ENCODE measurements around the gene DOCK4.

The DOCK4 gene

DNA sequence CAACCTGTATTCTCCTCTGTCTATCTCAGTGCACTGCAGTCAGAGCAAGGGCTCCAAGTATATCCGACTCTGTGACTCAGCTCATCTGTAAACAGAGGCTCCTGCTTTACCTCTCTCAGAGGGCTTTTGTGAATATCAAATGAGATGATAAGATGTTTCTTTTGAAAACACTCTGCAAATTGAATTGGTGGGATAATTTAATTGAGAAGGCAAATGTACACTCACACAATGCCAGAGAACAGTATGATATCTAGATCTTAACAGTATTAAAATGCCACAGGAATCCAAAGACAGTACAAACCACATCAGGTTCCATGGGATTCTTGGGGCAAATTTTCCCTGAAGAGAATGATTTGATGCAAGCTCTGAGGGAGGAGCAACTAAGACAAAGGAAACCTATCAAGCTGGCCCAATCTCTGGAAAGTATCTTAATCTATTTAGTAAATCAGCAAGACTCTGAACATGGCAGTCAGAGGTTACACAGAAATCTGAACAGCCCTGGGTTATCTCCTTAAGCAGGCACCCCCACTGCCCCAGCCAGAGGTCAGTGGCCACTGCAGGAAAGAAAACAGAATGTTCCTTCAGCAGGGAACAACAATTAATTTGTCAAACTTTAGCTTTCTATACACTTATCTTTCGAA lies 45.9 kb downstream of the DOCK4 start:
- no peak for DNase-seq

DNA sequence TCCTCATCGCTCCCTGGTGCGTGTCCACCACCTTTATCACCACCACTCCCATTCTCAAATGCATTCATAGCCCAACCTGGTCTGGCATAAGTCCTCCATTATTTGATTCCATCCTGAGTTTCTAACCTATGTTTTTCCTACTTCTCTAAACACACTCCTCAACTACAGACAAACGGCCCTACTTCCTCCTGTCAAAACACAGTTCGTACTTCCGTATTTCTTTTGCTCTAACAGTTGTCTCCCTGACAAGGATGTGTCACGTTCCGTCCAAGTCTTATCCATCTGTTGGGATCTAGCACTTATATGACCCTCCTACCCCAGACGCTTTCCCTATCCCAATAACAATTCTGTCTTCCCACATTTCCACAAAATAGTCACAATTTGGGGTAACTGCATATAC lies 46.8 kb downstream of the DOCK4 start:
- no peak for DNase-seq

DNA sequence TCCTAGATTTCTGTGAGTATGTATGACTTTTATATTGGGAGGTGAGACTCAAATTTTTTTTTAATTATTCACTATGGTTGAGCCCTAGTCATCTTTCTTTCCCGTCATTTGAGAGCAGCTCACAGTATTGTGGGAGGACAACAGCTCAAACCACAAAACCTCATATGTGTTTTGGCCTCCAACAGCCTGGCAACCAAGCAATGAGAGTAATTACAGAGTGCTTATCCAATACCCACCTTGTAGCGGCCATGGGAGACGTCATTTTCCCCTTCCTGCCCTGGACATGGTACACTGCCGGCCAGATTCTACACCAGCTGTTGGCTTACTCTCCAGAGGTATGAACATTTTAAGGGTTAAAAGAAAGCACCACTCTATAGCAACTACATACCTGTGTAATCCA lies 49.1 kb downstream of the DOCK4 start:
- DNase-seq = no peak

DNA sequence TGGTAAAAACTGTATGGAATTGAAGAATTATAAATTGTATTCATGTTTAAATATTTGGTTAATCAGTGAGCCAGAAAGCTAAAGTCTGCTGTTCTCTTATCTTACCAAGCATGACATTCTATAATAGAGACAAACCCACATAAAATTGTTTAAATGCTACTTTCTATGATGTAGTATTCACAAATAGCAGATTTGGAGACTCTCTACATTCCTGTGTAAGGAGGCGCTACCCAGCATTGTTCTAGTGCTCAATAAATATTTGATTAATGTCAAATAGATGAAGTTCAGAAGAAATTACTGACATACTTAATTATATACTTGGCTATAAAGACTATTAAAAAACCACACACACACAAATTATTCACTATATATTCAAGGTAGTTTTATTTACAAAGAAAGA lies 49.8 kb downstream of the DOCK4 start:
- no peak for DNase-seq

DNA sequence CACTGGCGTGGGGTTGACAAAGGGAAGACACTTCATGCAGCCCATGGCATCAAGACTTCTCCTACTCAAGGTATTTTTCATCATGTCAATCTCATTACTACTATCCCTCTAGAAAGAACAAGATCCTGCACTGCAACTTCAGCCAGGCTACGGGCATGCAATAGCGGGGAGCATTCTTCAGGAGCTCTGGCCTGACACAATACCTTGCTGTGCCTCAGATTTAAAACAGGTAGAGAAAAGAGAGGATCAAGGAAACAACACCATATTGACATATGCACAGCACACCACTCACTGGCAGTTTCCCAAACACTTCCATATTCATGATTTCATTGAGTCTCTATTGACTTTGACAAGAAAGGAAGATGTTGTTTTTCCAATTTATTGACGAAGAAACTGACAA lies 51.5 kb downstream of the DOCK4 start:
- DNase-seq = no peak

DNA sequence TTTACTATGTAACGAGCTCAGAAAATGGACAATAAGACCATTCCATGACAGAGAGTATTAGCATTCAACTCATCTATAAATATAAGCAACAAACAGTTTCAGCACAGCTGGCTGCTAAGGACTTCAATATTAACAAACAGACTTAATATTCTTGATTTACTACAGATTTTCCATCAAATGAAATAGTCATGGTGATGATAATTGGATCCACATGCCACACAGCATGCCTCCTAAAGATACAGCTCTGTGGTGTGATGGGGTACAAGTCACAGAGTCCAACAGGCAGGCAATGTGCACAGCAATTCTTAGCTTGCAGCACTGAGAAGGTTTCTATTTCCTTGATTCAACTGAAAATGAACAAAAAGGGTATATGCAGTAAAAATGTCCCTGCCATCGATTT lies 54.0 kb downstream of the DOCK4 start:
- no peak for DNase-seq

DNA sequence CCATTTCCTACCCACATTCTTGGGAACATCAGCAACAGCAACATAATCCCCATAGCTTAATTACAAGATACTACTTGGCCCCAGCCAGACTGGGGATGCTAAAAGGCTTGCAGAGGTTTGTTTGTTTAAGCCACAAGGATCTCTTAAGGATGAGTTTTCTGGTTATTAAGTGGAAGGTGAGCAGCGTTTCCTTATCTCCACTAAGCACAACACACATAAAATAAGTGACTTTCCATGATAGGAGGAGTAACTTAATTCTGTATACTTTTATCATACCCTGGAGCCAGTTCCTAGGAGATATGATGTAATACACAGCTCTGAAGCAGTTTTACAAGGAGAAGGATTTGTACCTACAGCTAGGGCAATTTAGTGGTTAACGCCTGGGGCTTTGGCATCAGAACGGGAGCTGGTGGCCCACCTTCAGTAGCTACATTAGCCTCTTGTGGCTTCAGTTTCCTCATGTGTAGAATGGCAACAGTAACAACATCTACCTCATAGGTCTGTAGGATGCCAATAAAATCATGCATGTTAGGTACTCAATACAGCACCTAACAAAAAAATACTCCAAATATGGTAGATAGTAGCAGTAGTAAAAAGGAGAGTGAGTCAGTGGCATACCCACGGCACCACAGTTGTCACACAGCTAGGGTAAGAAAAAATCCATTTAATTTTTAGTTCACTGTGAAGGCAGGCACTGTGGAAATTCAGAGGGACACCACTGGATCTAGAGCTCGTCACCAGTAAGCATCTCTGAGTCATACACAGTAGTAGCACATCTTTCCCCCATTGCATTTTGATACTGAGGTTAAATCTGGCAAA lies 55.2 kb downstream of the DOCK4 start:
- no peak for DNase-seq

DNA sequence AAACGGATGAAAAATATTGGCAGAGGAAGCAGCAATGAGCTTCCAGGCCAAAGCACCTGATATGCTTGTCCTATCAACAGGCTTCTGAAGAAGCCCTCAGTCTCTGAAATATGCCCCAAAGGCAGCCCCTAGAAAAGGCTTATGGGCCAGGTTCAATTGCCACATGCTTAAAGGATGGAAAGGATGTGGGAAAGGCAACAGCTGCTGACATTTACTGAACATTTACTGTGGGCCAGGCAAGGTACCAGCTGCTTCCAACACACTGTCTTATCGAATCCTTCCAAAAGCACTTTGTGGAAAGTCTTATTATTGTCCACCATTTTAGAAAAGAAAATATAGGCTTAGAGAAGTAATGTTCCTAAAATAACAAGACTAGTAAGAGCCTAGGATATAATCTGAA lies 56.5 kb downstream of the DOCK4 start:
- no peak for DNase-seq

DNA sequence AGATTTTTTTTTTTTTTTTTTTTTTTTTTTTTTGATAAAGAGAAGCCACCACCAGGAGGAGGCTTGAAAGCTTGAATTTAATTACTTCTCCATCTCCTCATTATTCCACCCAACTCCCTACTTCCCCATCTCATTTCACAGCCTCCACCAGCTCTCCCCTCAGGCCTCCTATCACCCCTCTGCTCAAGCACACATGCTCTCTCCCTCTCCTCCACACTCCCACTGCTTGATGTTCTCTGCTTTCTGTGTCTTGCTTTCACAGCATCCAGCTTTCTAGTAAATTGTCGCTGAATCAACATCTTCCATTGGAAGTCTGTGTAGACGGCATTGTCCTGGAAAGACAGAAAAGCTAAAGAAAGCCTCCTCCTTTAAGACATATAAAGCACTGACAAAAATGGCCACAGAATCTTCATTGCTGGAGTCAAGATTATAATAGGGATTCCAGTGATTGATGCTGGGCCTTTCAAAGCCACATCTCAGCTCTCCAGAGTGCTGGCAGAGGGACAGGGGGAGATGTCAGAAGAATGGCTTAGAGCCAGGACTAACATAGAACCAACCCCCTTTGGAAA lies 58.3 kb downstream of the DOCK4 start:
- DNase-seq = no peak

DNA sequence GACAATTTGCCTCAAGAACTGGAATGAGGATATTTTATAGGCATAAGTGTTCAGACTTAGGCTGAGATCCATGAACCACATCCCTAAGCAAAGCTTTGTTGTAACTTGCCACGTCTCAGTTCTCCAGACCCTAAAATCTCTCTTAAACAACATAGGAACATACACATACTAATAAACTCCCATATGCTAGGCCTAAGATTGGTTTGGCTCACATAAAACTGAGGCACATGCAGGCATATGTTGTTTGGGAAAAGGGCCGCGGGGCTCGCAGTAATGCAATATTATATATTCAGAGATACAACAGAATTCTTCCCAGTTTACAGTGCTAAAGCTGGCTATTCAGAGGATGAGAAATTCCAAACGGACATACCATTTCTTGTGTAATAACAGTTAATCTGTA lies 61.0 kb downstream of the DOCK4 start:
- no peak for DNase-seq

DNA sequence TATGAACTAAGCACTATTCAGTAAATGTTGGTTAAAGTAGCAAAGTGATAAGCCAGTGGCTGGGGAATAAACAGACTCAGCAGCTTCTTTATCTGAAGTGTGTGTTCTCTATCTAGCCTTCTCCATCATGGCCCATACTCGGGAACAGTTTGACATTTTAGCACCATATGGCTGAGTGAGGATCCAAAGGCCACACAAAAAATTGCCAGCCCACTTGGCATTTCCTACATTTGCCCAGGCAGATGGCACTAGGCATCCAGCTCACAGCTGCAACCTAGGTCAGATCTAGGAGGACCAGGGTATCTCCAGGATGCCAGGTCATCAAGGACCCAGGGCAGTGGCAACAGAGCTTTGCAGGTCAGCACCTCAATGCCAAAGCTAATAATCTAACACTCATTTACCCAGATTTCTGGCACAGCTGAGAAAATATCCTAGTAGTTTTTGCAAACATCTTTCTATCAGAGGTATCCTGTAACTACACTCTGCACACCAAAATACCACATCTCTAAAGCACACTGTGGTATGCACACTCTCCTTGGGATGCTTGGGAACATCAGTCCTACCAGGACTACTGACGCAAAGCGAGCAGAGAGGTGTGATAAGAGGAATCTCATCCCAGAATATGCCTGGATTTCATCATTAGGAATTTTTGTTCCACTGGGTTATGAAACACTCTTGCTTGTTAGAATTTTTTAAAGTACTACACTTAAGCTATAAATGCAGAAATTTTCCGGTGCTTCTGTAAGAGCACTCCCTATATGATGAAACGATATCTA lies 61.7 kb downstream of the DOCK4 start:
- no peak for DNase-seq

DNA sequence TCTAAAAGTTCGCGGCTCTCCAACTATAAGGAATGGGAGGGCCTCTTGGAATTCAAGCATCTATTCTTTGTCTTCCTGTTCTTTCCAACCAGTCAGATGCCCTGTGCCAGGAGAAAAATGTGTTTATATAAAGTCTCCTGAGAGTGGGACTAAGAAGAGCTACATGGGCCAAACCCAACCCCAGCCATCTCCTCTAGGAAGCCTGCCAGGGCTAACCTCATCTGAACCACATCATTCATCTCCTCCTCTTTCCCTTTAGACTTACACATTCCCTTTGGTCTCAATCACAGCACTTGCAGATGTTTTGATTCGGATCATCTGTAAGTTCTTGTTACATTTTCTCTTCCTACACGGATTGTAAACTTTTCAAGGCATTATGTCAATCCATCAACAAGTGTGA lies 62.6 kb downstream of the DOCK4 start:
- no peak for DNase-seq

DNA sequence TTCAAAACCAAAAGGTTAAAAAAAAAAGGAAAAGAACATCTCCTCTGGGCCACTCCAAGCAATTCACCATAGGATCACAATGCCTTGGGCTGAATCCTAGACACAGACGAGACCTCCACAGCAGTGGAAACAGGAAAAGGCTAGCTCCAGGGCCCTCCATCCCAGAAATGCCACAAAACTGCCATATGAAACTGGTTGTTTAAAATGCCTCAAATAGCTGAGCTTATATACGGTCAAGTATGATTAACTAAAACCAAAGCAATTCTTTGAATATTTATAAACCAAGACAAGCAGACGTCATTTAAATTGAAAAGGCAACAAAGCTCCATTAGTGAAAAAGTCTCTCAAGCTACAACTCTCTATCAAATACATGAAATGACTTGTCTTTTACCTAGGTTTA lies 63.1 kb downstream of the DOCK4 start:
- DNase-seq = no peak

DNA sequence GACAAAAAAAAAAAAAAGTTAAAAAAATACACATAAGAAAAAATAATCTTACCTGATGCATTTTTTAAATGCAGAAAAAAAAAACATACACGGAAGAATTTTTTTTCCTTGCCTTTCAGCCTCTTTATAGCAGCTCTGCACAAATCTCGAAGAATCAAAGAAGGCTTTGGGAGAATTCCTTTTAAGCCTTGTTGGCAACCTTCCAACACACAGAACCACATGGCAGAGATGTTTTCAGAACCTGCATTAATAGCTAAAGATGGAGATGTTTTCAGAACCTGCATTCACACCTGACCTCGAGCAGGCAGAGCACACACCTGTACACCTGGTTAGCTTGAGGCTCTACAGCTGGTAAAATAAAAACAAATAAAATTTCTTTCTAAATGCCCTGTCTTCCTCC lies 65.6 kb downstream of the DOCK4 start:
- DNase-seq = no peak

DNA sequence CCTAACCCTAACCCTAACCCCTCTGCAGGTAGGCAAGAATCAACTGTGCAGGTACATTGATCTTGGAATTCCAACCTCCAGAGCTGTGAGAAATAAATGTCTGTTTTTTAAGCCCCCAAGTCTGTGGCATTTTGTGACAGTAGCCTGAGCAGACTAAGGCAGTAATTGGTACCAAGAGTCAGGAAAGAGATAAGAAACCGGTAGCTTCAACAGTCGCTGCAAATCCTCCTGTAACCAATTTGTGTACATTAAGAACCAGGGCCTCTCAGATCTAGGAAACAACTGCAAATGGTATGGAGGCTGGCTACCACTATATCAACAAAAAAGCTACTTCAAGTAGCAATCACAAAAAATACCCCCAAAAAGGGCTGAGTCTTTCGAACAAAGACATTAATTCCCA lies 67.3 kb downstream of the DOCK4 start:
- DNase-seq = no peak

DNA sequence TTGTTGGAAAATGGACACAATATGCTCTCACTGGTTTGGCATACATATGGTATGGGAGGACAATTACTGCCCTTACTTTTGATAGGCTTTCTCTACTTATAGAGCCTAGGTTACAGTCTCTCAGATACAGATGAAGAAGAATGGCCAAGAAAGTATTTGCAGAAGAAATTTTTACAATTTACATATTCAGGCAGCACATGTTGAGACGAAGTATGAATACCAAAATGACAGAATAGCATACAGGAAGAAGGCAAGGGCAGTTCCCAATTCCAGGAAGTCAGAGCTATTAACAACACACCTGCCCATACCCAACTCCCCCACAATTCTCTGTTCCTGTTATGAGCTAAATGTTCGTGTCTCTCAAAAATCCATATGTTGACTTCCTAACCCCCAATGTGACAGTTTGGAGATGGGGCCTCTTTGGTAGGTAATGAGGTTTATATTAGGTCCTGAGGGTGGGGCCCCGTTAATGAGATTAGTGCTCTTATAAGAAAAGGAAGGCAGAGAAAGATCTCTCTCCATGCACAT lies 67.8 kb downstream of the DOCK4 start:
- DNase-seq = no peak

DNA sequence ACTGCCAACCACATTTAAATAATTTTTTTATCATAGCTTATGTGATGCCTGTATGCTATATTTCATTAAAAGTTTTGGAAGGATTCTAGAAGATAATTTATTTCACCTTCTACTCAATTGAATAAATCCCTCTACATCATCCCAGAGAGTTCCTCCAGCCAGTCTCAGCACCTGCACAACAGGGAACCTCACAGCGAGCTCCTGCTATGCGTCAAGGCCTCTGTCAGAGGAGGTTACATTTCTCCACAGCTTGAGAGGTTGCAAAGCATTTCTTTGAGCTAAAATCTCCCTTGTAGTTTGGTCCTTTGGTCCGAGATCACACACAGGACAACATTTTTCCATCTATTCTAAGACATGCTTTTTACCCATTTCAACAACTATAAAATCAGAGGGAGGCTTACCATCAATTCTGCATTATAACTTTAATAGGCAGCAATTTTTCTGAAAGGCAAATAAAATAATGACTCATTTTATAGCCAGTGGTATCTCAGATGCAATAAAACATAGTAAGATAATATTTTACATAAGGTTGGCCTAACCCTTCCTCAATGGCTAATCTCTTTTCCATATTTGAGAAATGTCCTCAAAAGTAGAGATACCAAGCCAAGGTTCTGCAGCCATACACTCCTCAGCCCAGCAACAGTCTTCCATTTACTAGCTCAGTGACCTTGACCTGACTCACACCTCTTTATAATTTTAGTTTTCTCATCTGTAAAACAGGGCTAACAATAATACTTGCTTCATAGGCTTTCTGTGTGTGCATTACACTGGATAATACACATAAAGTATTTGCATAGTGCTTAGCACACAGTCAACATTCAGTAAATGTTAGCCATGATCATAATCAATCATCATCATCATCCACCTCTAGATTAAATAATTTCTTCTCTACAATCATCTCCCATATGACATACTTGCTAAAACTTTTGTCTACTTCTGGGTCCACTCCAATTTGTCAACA lies 68.8 kb downstream of the DOCK4 start:
- no peak for DNase-seq

DNA sequence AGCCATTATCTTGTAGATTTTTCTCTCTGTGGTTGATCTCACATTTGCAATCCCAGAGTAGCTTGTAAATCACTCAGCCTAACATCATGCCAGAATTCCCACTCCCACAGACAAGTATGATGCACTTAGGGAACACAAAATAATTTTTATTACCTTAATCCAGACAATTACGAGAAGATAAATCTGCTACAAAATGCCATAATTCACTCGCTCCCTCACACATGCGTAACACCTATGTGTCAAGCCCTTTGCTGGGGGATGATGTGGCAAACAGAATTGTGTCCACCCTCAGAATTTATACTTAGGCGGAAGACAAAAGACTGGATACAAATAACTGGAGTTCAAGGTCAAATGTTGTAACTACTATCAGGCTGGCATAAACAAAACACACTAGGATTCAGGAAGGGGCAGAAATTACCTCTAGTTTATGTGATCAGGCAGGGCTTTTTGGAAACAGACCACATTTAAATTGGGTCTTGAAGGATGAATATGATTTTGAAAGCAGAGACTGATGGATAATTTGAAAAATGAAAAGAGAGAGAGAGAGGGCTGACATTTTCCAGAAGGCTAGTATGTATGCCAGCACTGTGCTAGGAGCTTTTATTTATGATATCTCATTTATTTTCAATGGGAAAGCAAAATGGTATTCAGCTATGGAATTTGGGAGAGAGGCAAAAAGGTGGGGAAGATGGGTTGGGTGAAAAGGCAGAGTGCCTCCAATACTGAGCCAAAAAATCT lies 69.8 kb downstream of the DOCK4 start:
- DNase-seq = no peak

DNA sequence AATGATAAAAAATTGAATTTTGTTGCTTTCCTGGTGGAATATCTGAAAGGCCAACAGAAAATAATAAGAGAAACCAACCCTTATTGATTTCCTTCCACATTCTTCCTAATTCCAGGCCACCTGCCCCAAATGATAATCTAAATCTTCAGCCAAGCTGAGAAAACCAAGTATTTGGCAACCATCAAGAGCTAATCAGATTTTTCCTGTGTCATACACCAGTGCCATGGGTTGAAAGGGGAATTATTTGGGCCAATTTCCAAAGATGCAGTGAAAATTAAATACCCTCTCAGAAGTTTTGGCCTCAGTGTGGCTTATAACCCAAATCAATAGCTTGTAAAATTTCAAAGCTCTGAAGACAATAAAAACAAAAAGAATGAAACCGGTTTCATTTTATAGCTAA lies 70.4 kb downstream of the DOCK4 start:
- no peak for DNase-seq

DNA sequence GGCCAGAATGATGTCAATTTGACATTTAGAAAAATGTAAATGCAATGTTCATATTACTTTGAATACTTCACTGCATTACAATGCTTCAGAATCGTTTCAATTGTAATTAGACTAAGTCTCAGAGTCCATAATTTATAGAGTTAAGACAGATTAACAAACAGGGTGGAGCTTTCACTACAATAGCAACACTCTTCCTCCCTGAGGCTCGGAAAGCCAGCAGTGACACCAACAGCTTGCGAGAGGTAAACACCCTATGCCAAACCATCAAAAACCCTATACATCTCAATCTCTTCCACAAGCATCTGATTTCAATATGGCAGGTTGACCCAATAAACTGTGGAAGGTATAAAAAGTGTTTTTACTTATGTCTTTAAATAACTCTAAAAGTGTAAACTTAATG lies 72.2 kb downstream of the DOCK4 start:
- DNase-seq = no peak

DNA sequence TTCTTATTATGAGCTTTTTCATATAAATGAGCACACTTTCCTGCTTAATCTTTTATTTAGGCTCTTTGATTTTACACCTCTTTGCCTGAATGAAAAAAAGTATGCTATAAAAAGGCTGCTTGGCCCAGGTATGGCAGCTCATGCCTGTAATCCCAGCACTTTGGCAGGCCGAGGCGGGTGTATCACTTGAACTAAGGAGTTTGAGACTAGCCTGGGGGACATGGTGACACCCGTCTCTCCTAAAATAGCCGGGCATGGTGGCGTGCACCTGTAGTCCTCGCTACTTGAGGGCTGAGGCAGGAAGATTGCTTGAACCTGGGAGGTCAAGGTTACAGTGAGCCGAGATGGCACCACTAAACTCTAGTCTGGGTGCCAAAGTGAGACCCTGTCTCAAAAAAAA lies 72.9 kb downstream of the DOCK4 start:
- no peak for DNase-seq

All from activated naive CD4-positive, alpha-beta T cell treated with anti-CD3 and anti-CD28 coated beads, Interleukin-2, amount 50 U/mL, for 16 hours (primary cell).